Dendritic cell treated with granulocyte-macrophage colony-stimulating factor and Interleukin-4, amounts not matched to agents 40 ng/mL and 50 ng/mL, for 4 days (primary cell): ENCODE data around the gene LRRC38.
"Not testable (repeated sequence)": the region's sequence is repeated elsewhere in the genome, so short reads cannot be mapped to it uniquely, and the experiment has no call there.

Source experiments
- H3K27ac Mint-ChIP-seq: one replicate; pipeline ENCODE4 v1.8.0; 2022; ENCODE audit warnings: mild to moderate bottlenecking, mixed read lengths
- H3K27me3 Mint-ChIP-seq: one replicate; pipeline ENCODE4 v1.8.0; 2022; ENCODE audit warnings: mild to moderate bottlenecking, mixed read lengths
- H3K36me3 Mint-ChIP-seq: one replicate; pipeline ENCODE4 v1.8.0; 2022; ENCODE audit warnings: low read depth, mixed read lengths
- H3K4me1 Mint-ChIP-seq: one replicate; pipeline ENCODE4 v1.8.0; 2022; ENCODE audit warnings: low read depth, mixed read lengths
- H3K4me3 Mint-ChIP-seq: one replicate; pipeline ENCODE4 v1.8.0; 2022; ENCODE audit warnings: mild to moderate bottlenecking, moderate library complexity, mixed read lengths
- H3K9me3 Mint-ChIP-seq: one replicate; pipeline ENCODE4 v1.8.0; 2022; ENCODE audit warnings: mixed read lengths
- intact Hi-C: fragments of 100-400 bp; cut with micrococcal nuclease; formaldehyde crosslinking; loops from one replicate; pipeline ENCODE4 v1.15.0; 2022

LRRC38 gene

GRCh38 chr1:13513895-13514546 lies at the start of gene LRRC38:
LRRC38 (minus strand) TSS chr1:13514003; CDS start chr1:13513593, 410 bp downstream.
- Mint-ChIP-seq H3K27ac (no peak within 1 kb of the TSS), H3K4me3 (no peak within 1 kb of the TSS), H3K36me3 (no peaks in the 10 kb centered on the region), H3K9me3 (peaks cover 4% of the 10 kb centered on the region), H3K4me1 (no peaks in the 10 kb centered on the region), H3K27me3 (peaks cover 67% of the 10 kb centered on the region)
- intact Hi-C loops, result no loop called here

DNA sequence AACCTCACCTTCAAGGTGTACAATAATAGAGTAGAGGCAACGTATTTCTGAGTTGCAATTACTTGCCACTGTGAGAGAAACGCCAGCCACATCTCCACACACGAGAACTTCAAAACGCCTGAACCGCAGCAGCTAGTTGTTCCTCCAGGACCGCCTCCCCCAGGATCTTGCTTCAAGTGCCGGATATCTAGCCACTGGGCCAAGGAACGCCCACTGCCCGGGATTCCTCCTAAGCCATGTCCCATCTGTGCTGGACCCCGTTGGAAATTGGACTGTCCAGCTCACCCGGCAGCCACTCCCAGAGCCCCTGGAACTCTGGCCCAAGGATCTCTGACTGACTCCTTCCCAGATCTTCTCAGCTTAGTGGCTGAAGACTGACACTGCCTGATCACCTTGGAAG lies 49.2 kb upstream of the LRRC38 start:
- H3K4me1 Mint-ChIP-seq, H3K4me3 Mint-ChIP-seq, intact Hi-C loops, H3K9me3 Mint-ChIP-seq, H3K36me3 Mint-ChIP-seq, H3K27ac Mint-ChIP-seq, H3K27me3 Mint-ChIP-seq: not testable (repeated sequence)

DNA sequence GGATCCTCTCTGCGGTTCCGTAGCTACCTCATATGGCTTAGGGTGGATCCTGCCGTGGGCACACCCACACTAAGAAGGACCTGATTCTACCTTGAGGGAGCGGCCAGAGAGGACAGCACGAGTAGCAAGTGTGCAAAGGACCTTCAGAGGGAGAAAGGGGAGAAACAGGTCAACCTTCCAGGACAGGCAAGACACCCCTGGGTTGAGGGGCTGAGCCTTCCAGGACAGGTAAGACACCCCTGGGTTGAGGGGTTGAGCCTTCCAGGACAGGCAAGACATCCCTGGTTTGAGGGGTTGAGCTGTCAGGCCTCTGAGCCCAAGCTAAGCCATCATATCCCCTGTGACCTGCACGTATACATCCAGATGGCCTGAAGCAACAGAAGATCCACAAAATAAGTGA lies 46.7 kb upstream of the LRRC38 start:
- H3K4me3 Mint-ChIP-seq, result no peak overlapping the region
- peaks cover 8% of the 10 kb centered on the region for H3K27me3 Mint-ChIP-seq
- no peaks in the 10 kb centered on the region for H3K9me3 Mint-ChIP-seq
- H3K4me1 Mint-ChIP-seq, result no peaks in the 10 kb centered on the region
- no peak overlapping the region for H3K27ac Mint-ChIP-seq
- intact Hi-C loops, result no loop called here
- no peaks in the 10 kb centered on the region for H3K36me3 Mint-ChIP-seq

DNA sequence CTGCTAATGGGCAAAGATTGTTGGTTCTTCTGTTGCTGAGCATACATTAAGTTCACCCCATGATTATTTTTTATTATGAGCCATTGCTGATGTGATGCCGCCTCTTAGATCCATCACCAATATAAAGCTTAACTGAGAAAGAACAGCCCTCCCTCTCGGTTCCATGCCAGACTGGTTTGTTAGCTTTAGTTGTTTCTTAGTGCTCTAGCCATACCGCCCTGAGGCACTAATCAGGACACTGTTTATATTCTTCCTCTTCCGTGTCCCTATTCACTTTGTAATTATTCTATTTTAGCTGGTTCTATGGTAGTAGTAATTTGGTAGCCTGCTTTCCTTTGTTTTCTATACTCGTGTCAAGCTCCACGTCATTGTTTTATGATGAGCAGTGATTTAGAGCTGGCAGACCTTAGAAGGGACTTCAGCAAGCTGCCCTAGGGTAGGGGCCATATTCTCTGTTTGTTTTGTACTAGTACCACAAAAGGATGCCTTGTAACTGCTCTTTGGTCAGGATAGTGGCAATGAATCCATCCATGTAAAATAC lies 42.5 kb upstream of the LRRC38 start:
- intact Hi-C loops, result no loop called here
- no peaks in the 10 kb centered on the region for H3K36me3 Mint-ChIP-seq
- no peaks in the 10 kb centered on the region for H3K9me3 Mint-ChIP-seq
- peaks cover 5% of the 10 kb centered on the region for H3K27me3 Mint-ChIP-seq
- no peak overlapping the region for H3K27ac Mint-ChIP-seq
- no peaks in the 10 kb centered on the region for H3K4me1 Mint-ChIP-seq
- no peak overlapping the region for H3K4me3 Mint-ChIP-seq

GRCh38 chr1:13554798-13555197 lies 41.0 kb upstream of the LRRC38 start:
- Mint-ChIP-seq H3K27ac (no peak overlapping the region), H3K27me3 (peaks cover 5% of the 10 kb centered on the region), H3K4me1 (no peaks in the 10 kb centered on the region), H3K9me3 (no peaks in the 10 kb centered on the region), H3K4me3 (no peak overlapping the region), H3K36me3 (no peaks in the 10 kb centered on the region)
- intact Hi-C loops, result no loop called here

DNA sequence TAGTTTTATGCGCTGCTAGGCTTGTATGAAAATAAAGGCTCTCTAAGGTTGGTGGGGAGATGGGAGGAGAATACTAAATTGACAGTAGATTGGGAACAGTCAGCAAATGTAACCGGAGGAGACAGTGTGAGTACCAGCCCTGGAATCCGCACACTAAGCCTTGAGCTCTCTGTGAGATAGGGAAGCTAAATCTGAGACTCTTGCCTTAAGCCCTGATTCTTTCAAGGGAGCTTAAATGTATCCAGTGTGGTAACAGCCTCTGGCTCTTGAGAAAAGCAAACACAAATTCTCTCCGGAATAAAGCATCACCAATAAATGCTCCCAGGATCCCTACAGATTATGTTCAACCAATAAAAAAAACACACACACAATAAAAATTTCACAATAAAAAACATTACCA lies 36.9 kb upstream of the LRRC38 start:
- H3K36me3 Mint-ChIP-seq, result no peaks in the 10 kb centered on the region
- no peaks in the 10 kb centered on the region for H3K9me3 Mint-ChIP-seq
- intact Hi-C loops, result no loop called here
- no peak overlapping the region for H3K27ac Mint-ChIP-seq
- H3K4me1 Mint-ChIP-seq, result no peaks in the 10 kb centered on the region
- peaks cover 9% of the 10 kb centered on the region for H3K27me3 Mint-ChIP-seq
- no peak overlapping the region for H3K4me3 Mint-ChIP-seq

- H3K36me3 Mint-ChIP-seq, result no peaks in the 10 kb centered on the region
- peaks cover 9% of the 10 kb centered on the region for H3K27me3 Mint-ChIP-seq
- H3K9me3 Mint-ChIP-seq, result no peaks in the 10 kb centered on the region
- H3K4me1 Mint-ChIP-seq, result no peaks in the 10 kb centered on the region
- H3K27ac Mint-ChIP-seq, result no peak overlapping the region
- no peak overlapping the region for H3K4me3 Mint-ChIP-seq
- intact Hi-C loops, result no loop called here
Observed at GRCh38 chr1:13549521-13549920, 35.7 kb upstream of the LRRC38 start.

GRCh38 chr1:13549021-13549420 lies 35.2 kb upstream of the LRRC38 start:
- Mint-ChIP-seq H3K9me3 (no peaks in the 10 kb centered on the region), H3K27me3 (peaks cover 9% of the 10 kb centered on the region), H3K4me3 (no peak overlapping the region), H3K27ac (no peak overlapping the region), H3K36me3 (no peaks in the 10 kb centered on the region), H3K4me1 (no peaks in the 10 kb centered on the region)
- intact Hi-C loops, result no loop called here

- H3K9me3 Mint-ChIP-seq, result no peaks in the 10 kb centered on the region
- H3K27me3 Mint-ChIP-seq, result peaks cover 9% of the 10 kb centered on the region
- no peaks in the 10 kb centered on the region for H3K4me1 Mint-ChIP-seq
- H3K4me3 Mint-ChIP-seq, result no peak overlapping the region
- intact Hi-C loops, result no loop called here
- no peaks in the 10 kb centered on the region for H3K36me3 Mint-ChIP-seq
- H3K27ac Mint-ChIP-seq, result no peak overlapping the region
Observed at GRCh38 chr1:13548281-13548680, 34.5 kb upstream of the LRRC38 start.

- Mint-ChIP-seq H3K9me3 (no peaks in the 10 kb centered on the region), H3K4me3 (no peak overlapping the region), H3K27ac (no peak overlapping the region), H3K27me3 (peaks cover 9% of the 10 kb centered on the region), H3K4me1 (no peaks in the 10 kb centered on the region), H3K36me3 (no peaks in the 10 kb centered on the region)
- intact Hi-C loops, result no loop called here
Observed at GRCh38 chr1:13546791-13547190, 33.0 kb upstream of the LRRC38 start.

DNA sequence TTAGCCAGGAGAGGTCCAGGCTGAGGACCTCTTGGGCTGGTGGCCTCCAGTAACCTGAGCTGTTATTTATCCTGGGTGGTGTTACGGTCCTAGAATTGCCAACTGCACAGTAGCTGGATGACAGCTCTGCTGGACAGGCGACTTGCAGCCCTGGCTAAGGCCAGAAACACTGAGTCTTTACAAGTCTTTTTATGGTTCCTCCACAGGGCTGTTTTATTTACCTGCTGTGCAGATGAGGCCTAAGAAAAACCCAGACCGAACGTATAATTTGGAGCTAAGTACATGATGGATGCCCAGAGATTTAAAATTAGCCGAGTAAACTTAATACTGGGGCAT lies 30.4 kb upstream of the LRRC38 start:
- Mint-ChIP-seq H3K4me1 (no peaks in the 10 kb centered on the region), H3K27ac (no peak overlapping the region), H3K27me3 (peaks cover 3% of the 10 kb centered on the region), H3K9me3 (no peaks in the 10 kb centered on the region), H3K4me3 (no peak overlapping the region), H3K36me3 (no peaks in the 10 kb centered on the region)
- intact Hi-C loops, result no loop called here

DNA sequence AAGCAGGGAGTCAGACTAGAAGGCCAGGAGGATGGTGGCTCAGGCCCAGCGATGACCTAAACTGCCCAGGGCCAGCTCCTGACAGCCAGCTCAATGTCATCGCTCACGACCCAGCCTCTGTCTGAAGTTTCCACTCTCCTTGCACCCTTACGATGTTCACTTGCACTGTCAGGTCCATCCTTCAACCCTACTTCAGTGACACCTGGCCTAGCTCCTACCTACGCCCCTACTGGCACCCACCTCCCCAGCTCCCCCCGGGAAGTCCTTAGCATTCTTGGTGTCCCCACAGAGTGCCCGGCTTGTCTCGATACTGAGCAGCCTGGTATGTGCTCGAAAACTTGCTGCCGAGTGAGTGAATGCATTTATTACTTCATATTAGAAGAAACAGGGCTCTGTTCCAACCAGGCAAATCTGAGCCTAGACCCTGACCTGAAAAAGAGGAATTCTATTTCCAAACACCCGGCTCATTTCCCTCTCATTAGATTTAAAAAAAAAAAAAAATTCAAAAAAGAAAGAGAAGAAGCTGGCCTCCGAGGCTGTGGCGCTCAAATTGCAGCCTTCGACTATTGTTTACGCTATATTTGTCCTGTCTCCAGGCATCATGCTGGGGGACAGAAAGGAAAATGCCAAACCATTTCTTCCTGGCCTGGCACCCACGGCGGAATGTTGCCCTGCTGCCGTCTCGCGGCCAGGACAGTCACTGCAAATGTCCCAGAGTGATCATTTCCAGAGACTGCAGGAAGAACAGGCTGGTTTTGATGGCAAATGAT lies 29.8 kb upstream of the LRRC38 start:
- Mint-ChIP-seq H3K27me3 (peaks cover 3% of the 10 kb centered on the region), H3K27ac (no peak overlapping the region), H3K4me3 (no peak overlapping the region), H3K9me3 (no peaks in the 10 kb centered on the region), H3K36me3 (no peaks in the 10 kb centered on the region), H3K4me1 (no peaks in the 10 kb centered on the region)
- intact Hi-C loops, result no loop called here

DNA sequence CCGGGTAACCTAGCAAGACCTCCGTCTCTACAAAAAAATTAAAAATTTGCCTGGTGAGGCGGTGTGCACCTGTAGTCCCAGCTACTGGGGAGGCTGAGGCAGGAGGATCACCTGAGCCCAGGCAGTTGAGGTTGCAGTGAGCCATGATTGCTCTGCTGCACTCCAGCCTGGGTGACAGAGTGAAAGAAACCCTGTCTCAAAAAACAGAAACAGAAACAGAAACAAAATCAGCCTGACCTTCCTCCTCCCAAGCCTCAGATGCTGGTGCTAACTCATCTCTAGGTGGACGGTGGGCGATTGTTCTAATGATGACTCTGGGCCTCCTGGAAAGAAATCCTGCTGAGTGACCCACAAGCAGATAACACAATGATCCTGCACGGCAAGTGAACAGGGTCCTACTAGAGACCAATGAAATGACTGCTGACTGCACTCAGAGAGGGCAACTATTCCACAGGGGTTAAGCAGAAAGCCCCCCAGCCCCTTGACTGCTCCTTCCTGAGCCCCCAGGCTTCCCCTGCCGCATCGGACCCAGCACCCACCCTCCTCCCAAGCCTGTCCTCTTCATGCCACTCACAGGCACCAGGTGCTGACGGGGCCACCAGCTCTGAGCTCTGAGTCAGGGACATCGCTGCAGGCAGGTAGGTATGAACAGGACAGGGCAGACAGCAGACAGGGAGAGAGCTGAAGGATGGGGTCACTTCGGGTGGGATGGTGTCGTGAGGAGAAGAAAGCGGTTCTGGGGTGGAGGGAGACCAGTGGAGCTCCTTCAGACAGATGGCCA lies 27.8 kb upstream of the LRRC38 start:
- H3K27me3 Mint-ChIP-seq, result no peaks in the 10 kb centered on the region
- H3K4me1 Mint-ChIP-seq, result no peaks in the 10 kb centered on the region
- H3K9me3 Mint-ChIP-seq, result no peaks in the 10 kb centered on the region
- intact Hi-C loops, result no loop called here
- H3K4me3 Mint-ChIP-seq, result no peak overlapping the region
- H3K27ac Mint-ChIP-seq, result no peak overlapping the region
- H3K36me3 Mint-ChIP-seq, result no peaks in the 10 kb centered on the region

DNA sequence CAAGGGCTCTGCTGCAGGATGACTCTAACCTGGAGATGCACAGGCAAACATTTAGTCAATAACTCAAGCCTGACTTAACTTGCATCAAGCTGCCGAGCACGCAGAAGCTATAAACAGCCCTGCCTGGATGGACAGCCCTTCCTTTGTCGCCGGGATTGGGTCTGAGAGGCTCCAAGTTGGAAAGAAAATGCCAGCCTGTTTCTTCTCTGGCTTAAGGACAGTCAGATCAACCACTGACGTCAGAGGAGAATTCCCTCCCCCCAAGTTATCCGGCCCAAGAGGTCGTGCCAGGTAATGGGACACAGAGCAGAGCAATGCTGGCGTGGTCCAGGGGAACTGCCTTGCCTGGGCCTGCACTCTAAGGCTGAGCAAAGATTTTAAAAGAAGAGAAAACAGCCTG lies 27.1 kb upstream of the LRRC38 start:
- Mint-ChIP-seq H3K4me1 (no peaks in the 10 kb centered on the region), H3K9me3 (no peaks in the 10 kb centered on the region), H3K27ac (no peak overlapping the region), H3K27me3 (no peaks in the 10 kb centered on the region), H3K4me3 (no peak overlapping the region), H3K36me3 (no peaks in the 10 kb centered on the region)
- intact Hi-C loops, result no loop called here
